Stimulated activated CD4-positive, alpha-beta T cell treated with anti-CD3 and anti-CD28 coated beads, Interleukin-1b, Interleukin-23, amount 100 ng/mL, for 24 hours (primary cell): ENCODE measurements around the gene YIF1A.
"Not testable (repeated sequence)": the region's sequence is repeated elsewhere in the genome, so short reads cannot be mapped to it uniquely, and the experiment has no call there.

Experiments
- DNase-seq, 4 experiments: peaks; one replicate each; pipeline ENCODE4 v3.0.0-alpha.2; 2020; ENCODE audit warnings: low read depth in 4 of 4, low spot score in 1 of 4

The YIF1A gene

GRCh38 chr11:66271816-66272215 lies 17.1 kb downstream of the YIF1A start:
- no peak for DNase-seq

DNA sequence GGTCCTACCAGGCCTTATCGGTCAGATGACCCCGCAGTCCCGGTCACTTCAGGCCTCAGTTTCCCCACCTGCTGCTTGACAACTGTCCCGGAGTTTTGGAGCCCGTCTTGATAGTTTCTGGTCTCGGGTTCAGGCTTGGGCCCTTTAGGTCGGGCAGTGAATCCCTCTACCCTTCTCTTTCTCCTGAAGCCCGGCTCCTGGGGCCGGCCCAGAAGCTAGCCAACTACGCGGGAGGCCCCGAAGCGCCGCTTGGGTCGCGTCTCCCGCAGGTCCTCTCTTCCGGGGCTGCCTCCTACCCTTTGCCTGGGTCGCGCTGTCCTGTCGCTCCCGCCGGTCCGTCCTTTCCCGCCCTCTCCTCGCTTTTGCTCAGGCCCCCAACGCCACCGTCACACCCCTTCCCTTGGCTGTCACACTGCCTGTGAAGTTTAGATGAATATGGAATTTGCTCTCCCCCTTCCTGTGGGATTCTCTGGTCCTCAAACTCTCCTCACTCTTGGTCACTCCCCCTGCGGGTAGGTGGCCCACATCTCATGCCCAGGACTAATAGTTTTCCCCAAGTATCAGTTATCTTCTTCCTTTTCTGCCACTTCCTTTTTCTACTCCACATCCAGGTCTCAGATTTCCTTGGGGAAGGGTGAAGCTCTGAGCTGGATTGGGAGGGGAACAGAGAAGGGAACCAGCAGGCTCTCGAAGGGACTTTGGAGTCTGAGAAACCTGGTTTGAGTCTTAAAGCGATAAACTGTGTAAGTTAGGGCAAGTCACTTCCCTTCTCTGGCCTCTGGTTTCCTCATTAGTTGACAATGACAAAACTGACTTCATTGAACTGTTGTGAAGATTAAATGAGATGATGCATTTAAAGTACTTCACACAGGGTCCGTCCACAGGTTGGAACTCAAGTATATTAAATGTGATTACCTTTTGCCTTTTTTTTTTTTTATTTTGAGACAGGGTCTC lies 19.7 kb downstream of the YIF1A start:
- DNase-seq: no peak

DNA sequence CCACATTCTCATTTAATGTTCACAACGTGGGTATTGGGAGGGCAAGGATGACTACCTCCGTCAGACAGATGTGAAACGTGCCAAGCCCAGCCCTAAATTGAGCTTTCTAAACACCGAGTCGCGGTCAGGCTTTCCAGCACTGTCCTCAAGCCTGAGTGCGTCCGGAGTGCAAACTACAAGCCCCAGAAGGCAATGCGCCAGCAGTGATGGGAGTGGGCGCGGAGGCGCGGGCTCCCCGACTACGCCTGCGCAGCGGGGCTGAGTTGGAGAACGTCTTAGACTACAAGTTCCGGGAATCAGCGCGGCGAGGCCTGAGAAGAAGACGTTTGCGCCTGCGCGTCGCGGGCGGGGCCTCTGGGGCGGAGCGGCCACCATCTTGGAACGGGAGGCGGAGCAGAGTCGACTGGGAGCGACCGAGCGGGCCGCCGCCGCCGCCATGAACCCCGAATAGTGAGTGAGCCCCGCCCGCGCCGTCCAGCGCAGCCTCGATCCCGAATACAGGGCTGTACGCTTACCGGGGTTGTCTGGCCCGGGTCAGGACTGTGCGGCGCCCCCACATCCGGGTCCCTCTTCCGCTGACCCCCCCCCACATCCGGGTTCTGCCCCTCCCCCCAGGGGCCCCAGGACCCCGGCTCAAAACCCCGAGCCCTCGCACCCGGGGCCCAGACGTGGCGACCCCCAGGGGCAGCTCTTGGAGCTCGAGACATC lies 20.5 kb downstream of the YIF1A start, which contains the start of gene RAB1B:
RAB1B (plus strand) TSS at position 396 of the 708 bp plus-strand sequence; CDS start at position 437, 41 bp downstream.
- DNase-seq: peak; percentile 97 to 100 (median 99)

GRCh38 chr11:66267379-66268243 lies 21.3 kb downstream of the YIF1A start:
- DNase-seq: peak; percentile 73 to 82 (median 78)

DNA sequence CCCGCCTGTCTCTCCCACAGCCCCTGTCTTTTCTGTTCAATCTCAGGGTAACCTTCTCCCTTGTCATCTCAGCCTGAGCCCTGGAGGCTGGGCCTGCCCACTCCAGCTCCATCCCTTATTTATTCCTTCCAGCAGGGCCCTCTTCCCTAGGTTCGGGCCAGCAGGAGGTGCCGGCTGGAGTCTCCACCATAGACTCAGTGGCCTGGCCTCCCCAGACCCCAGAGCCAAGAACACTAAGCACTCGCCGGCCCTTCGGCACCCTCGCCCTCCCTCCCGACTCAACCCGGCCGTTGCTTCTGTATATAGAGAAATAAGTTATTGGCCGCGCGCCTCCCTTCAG lies 21.9 kb downstream of the YIF1A start:
- DNase-seq: no peak

DNA sequence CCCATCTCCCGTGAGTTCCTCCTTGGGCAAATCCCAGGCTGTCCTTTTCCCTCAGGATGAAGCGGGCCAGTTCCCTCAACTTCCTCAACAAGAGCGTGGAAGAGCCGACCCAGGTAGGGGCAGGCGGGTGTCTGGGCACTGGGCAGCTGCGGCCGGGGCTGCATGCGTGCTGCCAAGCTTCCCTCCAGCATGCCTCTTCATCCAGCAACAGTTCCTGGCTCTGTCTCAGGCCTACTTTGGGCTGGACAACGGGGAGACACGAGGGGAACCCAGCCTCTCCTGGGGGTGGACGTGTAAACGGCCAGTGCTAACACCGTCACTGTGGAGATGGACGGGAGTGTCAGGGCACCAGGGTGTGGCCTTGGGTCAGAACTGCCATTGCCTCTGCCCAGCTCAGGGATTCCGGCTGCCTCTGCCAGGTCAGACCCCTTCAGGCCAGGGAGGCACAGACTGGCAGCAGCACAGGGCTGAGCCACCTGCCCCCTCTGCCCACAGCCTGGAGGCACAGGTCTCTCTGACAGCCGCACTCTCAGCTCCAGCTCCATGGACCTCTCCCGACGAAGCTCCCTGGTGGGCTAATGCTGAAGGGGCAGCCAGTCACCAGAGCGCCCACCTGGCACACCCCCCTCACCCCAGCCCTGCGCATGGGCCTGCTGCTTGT lies 22.4 kb downstream of the YIF1A start:
- DNase-seq: no peak

GRCh38 chr11:66265531-66266377 lies 23.2 kb downstream of the YIF1A start:
- no peak for DNase-seq

DNA sequence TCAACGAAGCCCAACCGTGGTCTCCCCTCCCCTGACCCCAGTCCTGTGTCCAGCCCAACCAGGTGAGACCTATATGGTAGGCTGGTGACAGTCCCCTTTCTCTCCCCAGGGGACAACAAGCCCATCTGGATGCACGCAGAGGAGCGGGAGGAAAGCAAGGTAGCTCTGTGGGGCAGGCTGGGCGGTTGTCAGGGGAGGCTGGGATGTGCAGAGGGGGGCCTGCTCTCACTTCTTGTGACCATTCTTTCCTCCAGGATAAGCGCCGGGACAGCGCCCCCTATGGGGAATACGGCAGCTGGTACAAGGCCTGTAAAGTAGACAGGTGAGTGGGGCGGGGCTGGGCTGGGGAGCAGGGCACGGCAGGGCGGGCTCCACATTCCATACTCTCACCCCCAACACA lies 24.0 kb downstream of the YIF1A start:
- peak in 1 of 4 experiments; percentile 35 for DNase-seq

DNA sequence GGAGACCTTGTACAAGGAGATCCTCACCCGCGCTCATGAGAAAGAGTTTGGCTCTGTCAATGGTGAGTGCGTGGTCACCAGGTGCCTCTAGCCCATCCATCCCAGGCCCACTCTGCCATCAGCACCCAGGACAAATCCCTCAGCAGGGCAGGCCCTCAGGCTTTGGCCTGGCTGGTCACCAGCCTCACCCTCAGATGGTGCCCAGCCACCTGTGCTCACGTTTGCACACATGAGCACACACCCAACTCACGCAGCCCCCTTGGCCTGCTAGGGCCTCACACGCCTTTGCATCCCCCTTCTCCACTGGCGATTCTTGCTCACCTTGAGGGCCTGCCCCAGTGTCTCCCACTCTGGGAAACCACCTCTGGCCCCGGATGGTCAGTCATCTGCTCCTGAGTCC lies 24.6 kb downstream of the YIF1A start:
- DNase-seq: no peak

- DNase-seq: no peak
Measured at GRCh38 chr11:66263785-66264184, 25.2 kb downstream of the YIF1A start.

DNA sequence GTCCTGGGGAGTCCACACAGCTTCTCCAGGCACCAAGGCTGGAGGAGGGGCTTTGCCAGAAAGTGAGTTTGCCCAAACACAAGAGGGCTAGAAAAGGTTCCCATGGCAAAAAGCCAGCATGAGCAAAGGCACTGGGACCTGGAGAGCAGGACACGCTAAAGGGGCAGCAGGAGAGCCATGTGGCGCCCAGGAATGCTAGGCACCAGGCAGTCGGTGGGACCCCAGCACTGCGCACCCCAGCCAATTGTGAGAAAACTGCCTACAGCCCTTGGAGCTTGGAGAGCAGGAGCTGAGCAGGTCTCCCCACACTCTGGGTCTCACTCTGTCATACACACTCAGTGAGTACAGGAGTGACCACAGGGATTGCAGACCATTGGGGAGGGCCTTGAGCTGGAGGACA lies 25.7 kb downstream of the YIF1A start:
- DNase-seq: no peak

GRCh38 chr11:66262696-66263095 lies 26.2 kb downstream of the YIF1A start:
- no peak for DNase-seq

GRCh38 chr11:66262191-66262590 lies 26.8 kb downstream of the YIF1A start:
- DNase-seq: no peak

GRCh38 chr11:66261578-66261977 lies 27.4 kb downstream of the YIF1A start:
- DNase-seq: no peak

- DNase-seq: no peak
Measured at GRCh38 chr11:66259956-66260355, 29.0 kb downstream of the YIF1A start.

GRCh38 chr11:66259225-66259624 lies 29.7 kb downstream of the YIF1A start:
- DNase-seq: no peak

GRCh38 chr11:66258473-66258893 lies 30.5 kb downstream of the YIF1A start:
- DNase-seq: no peak

DNA sequence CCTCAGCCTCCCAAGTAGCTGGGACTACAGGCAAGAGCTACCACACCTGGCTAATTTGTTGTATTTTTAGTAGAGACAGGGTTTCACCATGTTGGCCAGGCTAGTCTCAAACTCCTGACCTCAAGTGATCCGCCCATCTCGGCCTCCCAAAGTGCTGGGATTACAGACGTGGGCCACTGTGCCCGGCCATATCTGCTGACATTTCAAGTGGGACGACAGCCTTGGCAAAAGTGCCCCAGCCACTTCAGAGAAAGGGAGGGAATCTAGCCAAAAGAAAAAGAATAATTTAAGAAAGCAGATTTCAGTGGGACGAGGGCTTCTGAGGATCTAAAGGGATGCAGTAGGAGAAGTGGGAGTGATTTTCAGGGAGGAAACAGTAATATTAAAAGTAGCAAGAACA lies 35.9 kb downstream of the YIF1A start:
- DNase-seq: not testable (repeated sequence)

DNA sequence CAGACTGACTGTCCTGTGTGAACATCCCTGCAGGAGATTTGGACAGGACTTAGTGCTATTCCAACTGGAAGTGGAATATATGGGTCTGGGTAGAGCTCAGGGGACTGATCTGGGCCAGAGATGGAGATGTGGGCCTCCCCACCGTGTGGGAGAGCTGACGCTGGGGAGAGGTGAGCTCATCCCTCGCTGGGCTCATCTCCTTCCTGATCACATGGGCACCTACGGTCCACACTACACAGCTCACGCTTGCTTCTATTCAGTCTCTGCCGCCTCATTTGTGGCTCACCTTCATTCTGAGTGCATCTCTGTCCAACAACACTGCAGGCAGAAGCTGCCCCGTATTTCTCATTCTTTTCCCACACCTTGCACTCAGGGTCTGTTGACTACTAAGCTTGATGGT lies 37.1 kb downstream of the YIF1A start:
- DNase-seq: no peak

DNA sequence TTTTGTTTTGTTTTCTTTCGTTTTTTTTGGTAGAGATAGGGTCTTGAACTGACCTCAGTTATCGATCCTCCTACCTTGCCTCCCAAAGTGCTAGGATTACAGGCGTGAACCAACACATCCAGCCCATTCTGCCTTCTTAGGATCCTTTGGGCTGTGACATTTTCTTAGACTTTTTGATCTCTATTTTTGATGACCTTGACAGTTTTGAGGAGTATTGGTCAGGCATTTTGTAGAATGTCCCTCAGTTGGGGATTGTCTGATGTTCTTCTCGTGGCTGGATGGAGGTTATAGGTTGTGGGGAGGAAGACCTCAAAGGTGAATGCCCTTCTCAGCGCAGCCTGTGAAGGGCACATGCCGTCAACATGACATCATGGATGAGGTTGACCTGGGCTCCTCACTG lies 40.0 kb downstream of the YIF1A start:
- no peak for DNase-seq
